ENCODE measurements around the gene STEAP2.

DNA sequence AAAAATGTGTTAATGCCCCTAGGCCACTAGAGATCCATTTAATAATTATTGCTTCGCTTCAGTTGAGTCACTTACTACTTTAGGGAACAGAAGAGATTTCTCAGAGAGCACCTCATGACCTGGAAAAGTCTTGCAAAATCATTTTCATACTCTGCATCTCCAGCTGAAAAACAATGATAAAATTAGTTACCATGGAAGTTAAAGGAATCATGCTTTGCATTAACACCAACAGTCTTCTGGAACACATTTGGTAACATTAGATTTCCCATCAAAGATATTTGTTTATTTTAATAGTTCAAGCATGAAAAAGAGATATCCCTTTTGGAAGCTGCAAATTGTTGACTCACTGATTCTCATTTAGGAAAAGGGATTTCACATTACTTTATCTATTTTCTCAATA, 1.8 kb upstream of the STEAP2 start:
- TF ChIP-seq, protein P1, sequence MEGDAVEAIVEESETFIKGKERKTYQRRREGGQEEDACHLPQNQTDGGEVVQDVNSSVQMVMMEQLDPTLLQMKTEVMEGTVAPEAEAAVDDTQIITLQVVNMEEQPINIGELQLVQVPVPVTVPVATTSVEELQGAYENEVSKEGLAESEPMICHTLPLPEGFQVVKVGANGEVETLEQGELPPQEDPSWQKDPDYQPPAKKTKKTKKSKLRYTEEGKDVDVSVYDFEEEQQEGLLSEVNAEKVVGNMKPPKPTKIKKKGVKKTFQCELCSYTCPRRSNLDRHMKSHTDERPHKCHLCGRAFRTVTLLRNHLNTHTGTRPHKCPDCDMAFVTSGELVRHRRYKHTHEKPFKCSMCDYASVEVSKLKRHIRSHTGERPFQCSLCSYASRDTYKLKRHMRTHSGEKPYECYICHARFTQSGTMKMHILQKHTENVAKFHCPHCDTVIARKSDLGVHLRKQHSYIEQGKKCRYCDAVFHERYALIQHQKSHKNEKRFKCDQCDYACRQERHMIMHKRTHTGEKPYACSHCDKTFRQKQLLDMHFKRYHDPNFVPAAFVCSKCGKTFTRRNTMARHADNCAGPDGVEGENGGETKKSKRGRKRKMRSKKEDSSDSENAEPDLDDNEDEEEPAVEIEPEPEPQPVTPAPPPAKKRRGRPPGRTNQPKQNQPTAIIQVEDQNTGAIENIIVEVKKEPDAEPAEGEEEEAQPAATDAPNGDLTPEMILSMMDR (IDR thresholded peaks at IDR 0.05), result no peak
- TF ChIP-seq POLR2A (IDR thresholded peaks at IDR 0.05), result no peak

Measured in gastroesophageal sphincter (tissue), 3 donors.